IPS-11a (cell line): ENCODE data around the gene PPP2R5C.
"Not testable (repeated sequence)": the region's sequence is repeated elsewhere in the genome, so short reads cannot be mapped to it uniquely, and the experiment has no call there.

ENCODE experiments used
- H3K4me3 ChIP-seq: one replicate; pipeline ENCODE4 v1.5.1; 2013; ENCODE audit warnings: low read depth, low read length, control low read depth

Gene PPP2R5C

DNA sequence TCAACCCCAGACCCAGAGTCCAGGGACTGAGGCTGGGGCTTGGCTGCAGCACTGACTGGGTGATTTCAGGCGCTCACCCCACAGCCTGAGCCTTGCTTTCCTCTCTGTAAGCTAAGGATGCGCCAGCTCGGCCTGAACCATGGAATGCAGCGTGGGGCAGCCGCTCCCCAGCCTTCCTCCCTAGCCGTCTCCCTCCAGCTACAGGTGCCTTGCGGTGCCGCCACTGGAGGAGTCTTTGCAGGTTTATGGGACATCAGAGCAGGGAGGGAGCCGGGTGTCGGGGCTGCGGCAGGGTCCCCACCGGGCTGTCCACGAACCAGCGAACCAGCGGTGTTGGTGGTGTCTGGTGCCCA lies 19.4 kb downstream of the PPP2R5C start:
- peak overlapping the region; percentile 58 for H3K4me3 ChIP-seq

DNA sequence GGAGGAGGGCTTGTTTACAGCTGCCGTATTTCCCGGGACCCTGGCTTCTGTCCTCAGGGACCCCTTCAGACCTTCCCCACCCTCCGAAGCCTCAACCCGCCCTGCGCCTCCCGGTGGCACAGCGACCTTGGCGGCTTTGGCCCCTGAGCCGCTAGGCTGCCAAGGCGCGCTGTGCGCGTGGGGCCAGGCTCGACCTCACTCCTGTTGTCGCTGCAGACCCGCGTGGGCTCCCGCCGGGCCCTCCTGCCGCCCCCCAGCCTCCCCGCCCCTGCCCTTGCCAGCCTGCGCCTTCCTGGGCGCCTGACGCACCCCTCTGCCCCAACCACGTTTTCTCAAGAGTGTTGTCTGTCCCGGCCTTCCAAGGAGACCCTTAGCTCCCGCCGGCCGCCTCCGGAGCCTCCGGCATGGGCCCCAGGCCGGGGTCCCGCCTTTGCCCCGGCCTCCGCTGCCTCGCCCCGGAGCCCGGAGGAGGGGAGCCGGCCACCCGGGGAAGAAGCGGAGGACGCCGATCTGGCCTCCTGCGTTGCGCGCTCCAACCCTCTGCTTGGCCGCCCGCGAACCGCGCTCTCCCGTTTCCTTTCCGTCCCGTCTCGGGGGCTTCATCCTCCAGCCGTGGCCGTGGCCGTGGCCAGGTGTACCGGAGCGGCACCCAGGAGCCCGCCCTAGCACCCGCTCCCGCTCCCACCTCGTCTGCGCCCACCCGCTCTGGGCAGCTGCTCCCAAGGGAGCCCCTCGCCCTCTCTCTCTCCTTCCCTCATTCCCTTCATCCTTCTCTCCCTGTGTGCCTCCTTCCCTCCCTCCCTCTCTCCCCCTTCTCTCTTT lies 19.9 kb downstream of the PPP2R5C start:
- H3K4me3 ChIP-seq: peak overlapping the region; percentile 58

DNA sequence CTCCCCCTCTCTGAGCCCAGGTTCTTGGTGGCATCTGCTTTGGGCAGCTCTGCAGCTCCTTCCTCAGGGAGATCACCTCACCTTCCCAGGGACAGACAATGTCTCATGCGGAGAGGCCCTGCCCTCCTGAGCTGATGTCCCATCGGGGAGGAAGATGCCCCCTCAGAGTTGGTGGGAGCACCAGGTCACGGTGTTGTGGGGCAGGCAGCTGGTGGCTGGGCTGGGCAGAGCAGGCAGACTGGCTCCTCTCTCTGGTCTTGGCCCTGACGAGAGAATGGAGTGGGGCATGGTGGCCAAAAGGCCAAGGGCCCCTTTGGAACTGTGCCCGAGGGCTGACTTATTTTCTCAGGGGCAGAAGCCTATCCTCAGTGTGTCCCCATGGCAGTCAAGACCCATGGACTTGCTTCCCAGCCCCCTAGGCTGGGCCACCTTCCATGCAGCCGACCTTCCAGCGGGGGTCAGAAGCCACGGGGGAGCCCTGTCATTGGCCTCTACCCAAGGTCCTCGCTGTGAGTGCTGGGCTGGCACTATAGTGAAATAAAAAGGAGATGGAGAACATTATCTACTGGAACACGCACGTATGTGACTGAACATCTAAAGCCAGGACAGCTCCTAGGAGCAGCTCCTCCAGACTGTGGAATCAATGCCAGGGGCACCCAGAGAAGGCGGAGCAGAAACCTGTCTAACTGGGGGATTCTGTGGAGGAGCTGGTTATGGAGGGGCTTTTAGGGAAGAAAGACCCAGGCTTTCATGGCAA lies 21.9 kb downstream of the PPP2R5C start:
- H3K4me3 ChIP-seq: no peak overlapping the region

DNA sequence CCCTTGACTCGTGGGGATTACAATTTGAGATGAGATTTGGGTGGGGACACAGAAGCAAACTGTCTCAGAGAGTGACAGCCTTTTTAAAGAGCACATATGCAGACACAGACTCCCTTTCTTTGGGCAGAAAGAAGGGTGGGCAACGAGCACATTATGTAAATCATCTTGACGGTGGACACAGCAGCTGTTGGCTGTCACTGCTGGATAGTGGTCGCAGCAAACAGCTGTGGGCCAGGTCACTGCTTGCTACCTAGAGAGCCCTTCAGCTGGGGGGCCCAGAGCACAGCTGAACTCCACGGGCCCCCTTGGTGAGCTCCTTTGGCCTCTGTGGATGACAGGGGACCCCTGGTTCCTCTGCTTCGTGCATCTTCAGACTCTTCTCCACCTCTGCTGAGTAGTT lies 23.1 kb downstream of the PPP2R5C start:
- H3K4me3 ChIP-seq: no peak overlapping the region

DNA sequence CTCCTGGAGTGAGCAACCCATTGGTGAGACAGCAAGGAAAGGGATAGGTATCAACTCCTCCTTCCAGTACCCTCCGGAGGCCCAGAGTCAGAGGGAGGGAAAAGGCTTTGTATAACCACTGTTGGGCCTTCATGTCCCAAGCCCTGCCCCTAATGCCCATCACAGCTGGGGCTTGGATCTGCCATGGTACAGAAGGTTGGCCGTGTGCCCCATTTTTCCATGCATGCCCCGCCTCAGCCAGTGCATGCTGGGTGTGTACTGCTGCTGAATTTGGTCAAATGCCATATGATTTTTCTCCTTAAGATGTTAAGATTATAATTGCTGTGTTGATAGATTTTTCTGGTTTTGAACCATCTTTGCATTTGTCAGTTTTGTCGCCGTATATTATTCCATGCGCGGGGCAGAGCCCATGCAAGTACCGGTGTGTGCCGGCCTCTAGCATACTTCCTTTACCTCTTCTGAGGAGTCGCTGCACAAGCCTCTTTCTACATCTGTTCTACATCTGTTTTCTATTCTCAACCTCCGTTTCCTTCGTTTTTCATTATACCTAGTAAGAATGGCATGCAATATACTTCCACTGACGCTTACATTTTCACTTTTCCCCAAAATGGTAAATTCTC lies 26.6 kb downstream of the PPP2R5C start:
- no peak overlapping the region for H3K4me3 ChIP-seq

DNA sequence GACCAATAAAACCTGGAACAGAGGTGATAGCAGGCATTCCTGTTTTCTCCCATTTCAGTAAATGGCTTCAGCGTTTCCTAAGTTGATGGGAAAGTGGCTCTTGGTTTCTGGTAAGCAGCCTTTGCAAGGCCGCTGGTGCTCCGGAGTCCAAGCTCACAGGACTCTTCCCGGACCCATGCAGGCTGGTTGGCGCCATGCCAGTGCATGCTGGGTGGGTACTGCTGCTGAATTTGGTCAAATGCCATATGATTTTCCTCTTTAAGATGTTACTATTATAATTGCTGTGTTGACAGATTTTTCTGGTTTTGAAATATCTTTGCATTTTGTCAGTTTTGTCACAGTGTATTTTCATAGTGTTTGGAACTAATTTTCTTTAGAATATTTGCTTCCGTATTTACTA lies 27.7 kb downstream of the PPP2R5C start:
- H3K4me3 ChIP-seq: no peak overlapping the region

DNA sequence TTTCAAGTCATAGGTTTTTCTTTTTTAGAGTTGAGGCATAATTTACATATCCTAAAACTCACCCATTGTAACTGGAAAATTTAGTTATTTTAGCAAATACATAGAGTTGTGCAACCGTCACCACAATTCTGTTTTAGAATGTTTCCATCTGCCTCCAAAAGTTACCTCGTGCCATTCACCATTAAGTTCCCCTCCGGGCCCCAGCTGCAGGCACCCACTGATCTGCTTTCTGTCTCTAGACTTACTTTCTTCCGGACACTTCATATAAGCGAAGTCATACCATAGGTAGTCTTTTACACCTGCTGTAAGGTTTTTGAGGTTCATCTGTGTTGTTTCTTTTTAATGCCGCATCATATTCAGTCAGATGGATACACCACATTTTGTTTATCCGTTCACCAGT lies 28.7 kb downstream of the PPP2R5C start:
- no peak overlapping the region for H3K4me3 ChIP-seq

DNA sequence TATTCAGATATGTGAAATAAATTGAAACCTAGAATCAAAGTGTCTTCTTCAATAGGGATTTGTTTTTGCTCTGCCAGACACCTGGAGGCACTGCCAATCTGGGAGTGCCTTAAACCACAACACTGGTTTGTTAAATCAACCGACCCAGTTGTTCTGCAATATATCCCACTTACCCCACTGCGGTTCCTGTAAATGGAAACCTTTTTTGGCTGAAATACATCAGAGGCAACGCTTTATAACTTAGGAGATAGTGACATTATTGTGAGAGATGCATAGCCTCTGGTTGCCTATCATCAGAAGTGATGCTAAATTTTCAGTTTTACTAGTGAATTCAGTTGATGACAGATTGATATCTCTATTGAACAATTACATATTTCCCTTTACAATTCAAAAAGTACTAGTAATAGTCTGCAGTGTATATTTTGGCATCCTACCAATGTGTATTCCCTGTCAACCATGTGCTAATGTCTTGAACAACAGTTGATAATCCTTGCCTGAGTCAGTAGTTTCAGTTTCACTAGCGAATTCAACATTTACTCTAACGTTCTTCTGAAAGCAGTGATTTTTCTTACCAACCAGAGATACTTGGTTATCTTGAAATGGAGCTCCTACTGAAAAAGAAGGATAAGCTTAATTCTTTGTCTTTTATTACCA lies 30.5 kb downstream of the PPP2R5C start:
- H3K4me3 ChIP-seq: no peak overlapping the region

DNA sequence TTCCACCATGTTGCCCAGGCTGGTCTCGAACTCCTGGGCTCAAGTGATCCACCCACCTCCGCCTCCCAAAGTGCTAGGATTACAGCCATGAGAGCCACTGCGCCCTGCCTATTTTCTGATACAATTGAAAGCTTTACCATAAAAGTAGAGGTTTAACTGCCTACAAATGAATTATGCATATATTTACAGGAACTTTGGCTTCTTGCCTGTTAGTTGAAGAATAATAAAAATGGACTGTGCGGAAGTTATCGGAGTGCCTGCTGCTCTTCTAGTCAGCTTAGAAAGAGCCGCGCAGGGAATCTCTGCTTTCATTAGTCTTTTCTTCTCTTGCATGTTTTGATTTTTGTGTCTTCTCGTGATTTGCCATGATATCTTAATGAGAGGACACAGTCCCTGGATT lies 34.5 kb downstream of the PPP2R5C start:
- H3K4me3 ChIP-seq: no peak overlapping the region

DNA sequence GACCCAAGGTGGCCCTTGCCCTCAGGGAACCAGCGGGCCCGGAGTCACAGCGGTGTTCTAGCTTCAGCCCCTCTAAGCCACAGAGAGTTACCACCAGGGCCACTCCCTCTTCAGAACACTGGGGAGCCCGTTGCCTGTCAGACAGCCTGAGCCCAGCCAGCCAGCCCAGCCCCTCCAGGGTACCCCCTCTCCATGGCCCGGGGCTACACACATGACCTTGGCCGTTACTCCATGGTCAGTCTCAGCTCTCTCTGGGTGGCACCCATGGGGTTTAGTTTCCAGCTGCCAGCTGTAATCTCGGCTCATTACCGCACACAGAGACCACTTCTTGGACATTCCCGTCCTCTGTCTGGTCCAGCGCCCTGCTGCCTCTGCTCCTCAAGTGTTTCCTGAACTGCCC lies 35.0 kb downstream of the PPP2R5C start:
- H3K4me3 ChIP-seq: no peak overlapping the region

DNA sequence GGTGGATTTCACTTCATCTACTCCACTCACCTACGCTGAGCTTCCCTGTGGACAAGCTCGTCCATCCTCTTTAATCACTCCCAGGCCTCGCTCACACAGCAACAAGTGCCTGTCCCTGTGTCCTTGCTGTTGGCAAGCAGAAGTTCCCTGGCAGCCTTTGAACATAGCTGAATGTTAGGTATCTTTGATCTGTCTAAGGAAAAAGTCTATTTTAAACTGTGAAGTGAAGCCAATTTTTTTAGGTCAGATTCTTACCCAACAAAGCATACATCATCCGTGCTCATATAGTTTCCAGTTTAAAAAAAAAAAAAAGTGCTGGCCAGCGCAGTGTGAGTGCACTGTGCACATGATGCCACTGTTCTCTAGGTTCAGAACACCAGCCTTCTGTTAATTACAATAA lies 36.3 kb downstream of the PPP2R5C start:
- no peak overlapping the region for H3K4me3 ChIP-seq

DNA sequence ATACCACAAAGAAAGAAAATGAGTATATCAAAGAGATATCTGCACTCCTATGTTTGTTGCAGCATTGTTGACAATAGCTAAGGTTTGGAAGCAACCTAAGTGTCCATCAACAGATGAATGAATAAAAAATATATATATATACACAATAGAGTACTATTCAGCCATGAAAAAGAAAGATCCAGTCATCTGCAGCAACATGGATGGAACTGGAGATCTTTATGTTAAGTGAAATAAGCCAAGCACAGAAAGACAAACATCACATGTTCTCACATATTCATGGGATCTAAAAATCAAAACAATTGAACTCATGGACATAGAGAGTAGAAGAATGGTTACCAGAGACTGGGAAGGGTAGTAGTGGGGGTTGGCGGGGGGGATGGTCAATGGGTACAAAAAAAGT lies 42.9 kb downstream of the PPP2R5C start:
- H3K4me3 ChIP-seq: not testable (repeated sequence)

DNA sequence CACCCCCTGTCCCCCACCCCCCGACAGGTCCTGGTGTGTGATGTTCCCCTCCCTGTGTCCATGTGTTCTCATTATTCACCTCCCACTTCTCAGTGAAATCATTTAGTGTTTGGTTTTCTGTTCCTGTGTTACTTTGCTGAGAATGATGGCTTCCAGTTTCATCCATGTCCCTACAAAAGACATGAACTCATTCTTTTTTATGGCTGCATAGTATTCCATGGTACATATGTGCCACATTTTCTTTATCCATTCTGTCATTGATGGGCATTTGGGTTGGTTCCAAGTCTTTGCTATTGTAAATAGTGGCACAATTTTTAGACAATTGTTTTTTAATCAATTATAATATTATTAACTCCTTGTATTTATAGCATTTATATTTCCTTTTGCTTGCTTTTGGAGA lies 44.7 kb downstream of the PPP2R5C start:
- not testable (repeated sequence) for H3K4me3 ChIP-seq

DNA sequence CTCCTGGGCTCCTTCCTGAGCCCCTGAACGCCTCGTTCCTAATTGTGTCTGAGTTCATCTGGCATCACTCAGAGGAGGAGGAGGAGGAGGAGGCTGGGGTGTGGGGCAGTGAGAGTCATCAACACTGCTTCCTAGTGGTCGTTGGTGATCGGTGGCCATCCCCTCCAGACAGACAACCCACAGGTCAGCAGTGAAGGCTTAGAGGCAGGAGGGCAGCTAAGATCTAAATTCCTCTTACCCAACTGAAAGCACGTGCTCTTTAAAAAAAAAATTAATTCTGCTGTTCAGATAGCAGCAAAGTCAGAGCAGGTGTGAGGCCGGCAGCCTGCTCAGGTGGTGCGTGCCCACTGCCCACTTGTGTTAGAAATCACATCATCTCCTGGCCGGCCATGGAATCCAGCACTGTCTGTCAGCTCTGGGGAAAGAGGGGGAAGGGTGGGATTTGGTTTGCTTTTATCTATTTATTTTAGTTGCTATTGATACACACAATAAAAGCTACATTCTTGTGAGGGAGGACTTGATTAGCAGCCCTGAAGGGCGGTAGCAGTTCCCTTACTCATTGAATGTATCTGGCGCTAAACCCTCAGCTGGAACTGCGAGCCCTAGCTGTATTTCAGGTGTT lies 46.6 kb downstream of the PPP2R5C start:
- no peak overlapping the region for H3K4me3 ChIP-seq

DNA sequence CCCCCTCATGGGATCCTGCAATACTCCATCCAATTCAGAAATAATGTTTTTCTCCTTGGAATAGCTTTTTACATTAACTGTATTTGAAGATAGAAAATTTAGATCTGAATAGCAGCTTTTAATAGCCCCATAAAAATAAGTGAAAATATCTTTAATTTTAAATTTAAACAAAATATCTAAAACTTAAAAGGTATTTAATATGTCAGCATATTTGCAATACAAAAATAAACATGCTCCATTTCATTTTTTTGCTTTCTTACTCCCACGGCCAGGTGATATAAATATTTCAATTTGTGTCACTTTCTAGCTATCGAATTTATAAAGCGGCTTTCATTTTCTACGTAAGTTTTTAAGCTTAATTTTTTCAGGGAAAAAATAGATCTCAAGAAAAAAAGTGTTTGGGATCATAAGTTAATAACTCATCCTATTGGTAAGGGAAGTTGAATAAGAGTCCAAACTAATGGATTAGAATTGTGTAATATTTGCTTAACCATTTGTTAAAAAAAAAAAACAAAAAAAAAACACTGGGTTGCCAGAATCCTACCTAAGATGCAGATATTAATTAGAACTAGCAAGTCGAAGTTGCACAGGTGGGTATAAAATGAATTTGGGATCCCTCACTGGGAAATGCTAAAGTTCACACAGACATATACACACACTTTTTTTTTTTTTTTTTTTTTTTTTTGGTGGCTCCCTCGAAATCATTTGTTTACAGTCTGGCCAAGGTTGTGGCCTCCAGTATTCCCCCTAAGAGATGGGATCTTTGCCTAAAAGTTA lies 47.6 kb downstream of the PPP2R5C start:
- H3K4me3 ChIP-seq: peak overlapping the region; percentile 98

DNA sequence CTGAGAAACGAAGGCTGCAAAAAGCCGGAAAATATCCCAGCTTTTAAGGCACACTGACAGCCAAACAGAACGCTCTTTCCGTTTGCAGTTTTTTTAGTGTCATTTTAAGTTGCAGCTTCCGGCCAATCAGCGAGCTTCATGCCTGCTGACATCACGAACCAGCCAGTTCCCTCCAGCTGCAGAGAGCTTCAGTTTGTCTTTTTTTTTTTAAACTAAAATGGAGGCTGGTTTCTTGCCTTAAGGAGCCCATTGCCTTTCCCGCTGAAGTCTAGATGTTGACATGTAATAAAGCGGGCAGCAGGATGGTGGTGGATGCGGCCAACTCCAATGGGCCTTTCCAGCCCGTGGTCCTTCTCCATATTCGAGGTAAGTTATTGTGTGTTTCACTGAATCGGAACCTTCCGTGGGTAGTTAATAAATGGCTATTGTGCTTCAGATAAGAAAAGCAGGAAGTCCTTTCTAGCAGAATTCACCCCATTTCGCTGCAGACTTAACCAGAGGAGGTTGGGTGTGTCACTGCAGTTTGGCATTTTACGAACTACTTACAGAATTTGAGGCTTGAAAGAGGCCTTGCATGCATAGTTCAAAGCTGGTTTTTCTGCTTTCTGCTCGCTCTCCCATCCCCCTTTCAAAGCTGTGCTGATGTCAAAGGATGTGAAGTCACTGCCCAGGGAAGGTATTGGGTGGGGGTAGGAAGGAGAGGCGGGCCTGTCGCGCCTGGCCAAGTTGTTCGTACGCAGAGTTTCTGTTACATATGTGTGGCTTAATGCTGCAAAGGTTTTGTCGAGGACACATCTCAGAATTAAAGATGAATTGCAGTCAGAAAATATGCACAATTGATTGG lies 48.4 kb downstream of the PPP2R5C start:
- peak overlapping the region; percentile 98 for H3K4me3 ChIP-seq

DNA sequence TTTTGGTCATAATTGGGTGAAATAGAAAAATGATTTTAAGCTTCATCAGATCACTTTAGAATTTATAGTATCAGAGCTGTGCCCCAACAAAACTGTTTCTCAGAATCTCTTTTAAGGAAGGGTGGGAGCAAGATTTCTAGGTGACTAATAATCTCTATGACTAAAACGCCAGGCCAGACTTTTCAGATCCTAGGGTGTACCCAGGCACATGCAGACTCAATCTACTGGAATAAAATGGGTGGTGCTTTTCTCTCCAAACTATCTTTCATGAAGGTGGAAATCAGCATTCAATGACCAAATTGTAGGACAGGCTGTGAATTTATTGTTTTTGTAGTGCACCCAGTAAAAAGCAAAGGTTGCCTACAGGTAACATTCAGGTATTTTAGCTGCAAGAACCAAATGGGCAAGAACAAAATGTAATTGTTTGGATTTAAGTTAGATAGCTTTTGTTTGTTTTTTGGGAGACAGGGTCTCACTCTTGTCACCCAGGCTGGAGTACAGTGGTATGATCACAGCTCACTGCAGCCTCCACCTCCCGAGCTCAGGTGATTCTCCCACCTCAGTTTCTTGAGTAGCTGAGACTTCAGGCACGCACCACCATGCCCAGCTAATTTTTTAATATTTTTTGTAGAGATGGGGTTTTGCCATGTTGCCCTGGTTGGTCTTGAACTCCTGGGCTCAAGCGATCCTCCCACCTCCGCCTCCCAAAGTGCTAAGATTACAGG lies 49.5 kb downstream of the PPP2R5C start:
- H3K4me3 ChIP-seq: peak overlapping the region; percentile 98

DNA sequence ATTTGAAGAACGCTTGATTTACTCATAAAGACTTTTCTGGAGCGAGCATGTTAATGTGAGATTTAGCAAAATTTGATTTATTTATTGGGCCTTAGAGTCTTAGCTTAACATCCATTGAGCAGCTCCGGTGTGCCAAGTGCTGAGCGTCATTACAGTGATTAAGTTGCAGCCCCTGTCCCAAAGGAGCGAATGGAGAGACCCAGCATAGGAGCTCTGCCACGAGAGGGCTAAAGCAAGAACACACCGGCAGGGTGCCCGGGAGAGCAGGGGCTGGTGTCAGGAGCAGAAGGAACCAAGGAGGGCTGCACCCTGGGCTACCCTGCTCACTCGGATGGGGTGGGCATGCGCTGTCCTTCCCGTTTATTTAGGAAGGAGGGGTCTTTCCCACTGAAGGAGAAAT lies 50.6 kb downstream of the PPP2R5C start:
- H3K4me3 ChIP-seq: no peak overlapping the region
